ENCODE measurements around the gene LUC7L. TPM values are rescaled to one million over a fixed set of nuclear protein-coding genes. Genes with fewer than 3 reads are reported as not detected.
"Not testable (repeated sequence)": the region's sequence is repeated elsewhere in the genome, so short reads cannot be mapped to it uniquely, and the experiment has no call there.

Gene LUC7L
- polyA plus RNA-seq, 2 of the 4 experiments (the other 2 are of a cell fraction), result 51.6 to 67.6 TPM

GRCh38 chr16:176477-177382 lies 52.5 kb downstream of the LUC7L start, which contains the start of gene HBA1:
Gene HBA1 (plus strand): TSS chr16:176680. CDS start chr16:176717, 37 bp downstream.
- H3K4me1 ChIP-seq; POLR2A ChIA-PET; H3K27ac ChIP-seq; FAIRE-seq; H3K4me3 ChIP-seq; DNase-seq (ENCODE audit: low read depth in 1 of 2, low spot score in 1 of 2); H3K9me3 ChIP-seq: not testable (repeated sequence)
- peak; percentile 1 to 10; a peak in 3 of 6 replicates for ATAC-seq
- 47% methylated on average over 18 of the region's 88 CpGs for WGBS (ENCODE audit: missing lambda C conversion rate)
- peak within 1 kb of the TSS; percentile 62; the same call in 2 of the 3 replicates for H3K4me2 ChIP-seq
- CTCF ChIA-PET, result interaction anchor here (0.9 to 2.1 kb wide), 4 partner anchors 49 to 111 kb away, joined by 3 to 10 read pairs (median 4); no protein-coding TSS in a partner anchor

GRCh38 chr16:176006-176405 lies 53.2 kb downstream of the LUC7L start:
- peak; percentile 3 to 5; a peak in 3 of 6 replicates for ATAC-seq
- H3K9me3 ChIP-seq; H3K4me3 ChIP-seq; FAIRE-seq; POLR2A ChIA-PET; CTCF ChIA-PET; H3K27ac ChIP-seq; DNase-seq (ENCODE audit: low read depth in 1 of 2, low spot score in 1 of 2); H3K4me1 ChIP-seq: not testable (repeated sequence)
- no CpG with 5 or more reads among the region's 39 CpGs for WGBS (ENCODE audit: missing lambda C conversion rate)
- H3K4me2 ChIP-seq, result peak overlapping the region; percentile 62; the same call in 2 of the 3 replicates

- H3K4me1 ChIP-seq, result no peaks in the 10 kb centered on the region
- peak in 1 of 2 experiments; percentile 16; a peak in 2 of 6 replicates for ATAC-seq
- H3K4me3 ChIP-seq, result no peak overlapping the region
- H3K9me3 ChIP-seq, result no peaks in the 10 kb centered on the region
- WGBS (ENCODE audit: missing lambda C conversion rate), result 31% methylated on average over 8 of the region's 8 CpGs
- CTCF ChIA-PET, result interaction anchor here (0.6 to 1.5 kb wide), 2 partner anchors 34 to 110 kb away, joined by 3 to 5 read pairs; no protein-coding TSS in a partner anchor
- POLR2A ChIA-PET, result no interaction called here
- no peak overlapping the region for H3K4me2 ChIP-seq
- no peak for FAIRE-seq
- TF ChIP-seq HES2 (IDR thresholded peaks at IDR 0.05) (no peak), ZFP36 (IDR thresholded peaks at IDR 0.05; ENCODE audit: borderline replicate concordance, partially characterized antibody) (peak; percentile 80)
- H3K27ac ChIP-seq, result no peak overlapping the region
- no peak for DNase-seq (ENCODE audit: low read depth in 1 of 2, low spot score in 1 of 2)
These were observed 54.0 kb downstream of the LUC7L start for GRCh38 chr16:175011-175949.

- H3K27ac ChIP-seq; DNase-seq (ENCODE audit: low read depth in 1 of 2, low spot score in 1 of 2); H3K4me1 ChIP-seq; POLR2A ChIA-PET; H3K9me3 ChIP-seq; H3K4me2 ChIP-seq; FAIRE-seq; H3K4me3 ChIP-seq; TF ChIP-seq FOSL2 (CRISPR knock-in tag; IDR thresholded peaks at IDR 0.05): not testable (repeated sequence)
- TF ChIP-seq REST (IDR thresholded peaks at IDR 0.05) (peak; percentile 85), HES2 (IDR thresholded peaks at IDR 0.05) (peak; percentile 83; the same call in 1 of the 2 replicates), FOSL2 (IDR thresholded peaks at IDR 0.05) (peak; percentile 40; the same call in 1 of the 2 replicates)
- ATAC-seq, result peak in 1 of 2 experiments; percentile 3; a peak in 1 of 6 replicates
- CTCF ChIA-PET, result interaction anchor here (0.6 to 1.5 kb wide), 2 partner anchors 33 to 109 kb away, joined by 3 to 5 read pairs; no protein-coding TSS in a partner anchor
- 55% methylated on average over 6 of the region's 13 CpGs for WGBS (ENCODE audit: missing lambda C conversion rate)
These were observed 55.1 kb downstream of the LUC7L start for GRCh38 chr16:173928-174769.

GRCh38 chr16:173211-173854 lies 55.9 kb downstream of the LUC7L start:
- 73% methylated on average over 23 of the region's 44 CpGs for WGBS (ENCODE audit: missing lambda C conversion rate)
- H3K4me3 ChIP-seq; FAIRE-seq; CTCF ChIA-PET; DNase-seq (ENCODE audit: low read depth in 1 of 2, low spot score in 1 of 2); H3K4me1 ChIP-seq; H3K4me2 ChIP-seq; H3K27ac ChIP-seq; H3K9me3 ChIP-seq; ATAC-seq; POLR2A ChIA-PET: not testable (repeated sequence)

- peak; percentile 2 to 6; a peak in 2 of 6 replicates for ATAC-seq
- H3K4me2 ChIP-seq; H3K9me3 ChIP-seq; H3K4me3 ChIP-seq; POLR2A ChIA-PET; DNase-seq (ENCODE audit: low read depth in 1 of 2, low spot score in 1 of 2); FAIRE-seq; H3K27ac ChIP-seq; H3K4me1 ChIP-seq: not testable (repeated sequence)
- CTCF ChIA-PET, result interaction anchor here (0.6 to 7.7 kb wide), 2 partner anchors 9 to 23 kb away, joined by 3 to 88 read pairs; partner anchors contain the start of gene HBQ1
- no CpG with 5 or more reads among the region's 74 CpGs for WGBS (ENCODE audit: missing lambda C conversion rate)
These were observed 56.8 kb downstream of the LUC7L start, which contains the start of gene HBA2 for GRCh38 chr16:172374-172941. Gene HBA2 (plus strand): TSS chr16:172876. CDS start chr16:172913, 37 bp downstream.
